HL-60/S4 (cell line): ENCODE data around the gene RAB11FIP5.

Experiments used
- in situ Hi-C: fragments of 300-500 bp; cut with MboI; formaldehyde crosslinking; loops from 2 replicates; pipeline ENCODE4 v1.14.3; 2022; ENCODE audit warnings: low sequenced_read_pairs

The RAB11FIP5 gene

GRCh38 chr2:73085691-73086090, 27.1 kb downstream of the RAB11FIP5 start:
- in situ Hi-C loops, result no loop called here

GRCh38 chr2:73084971-73085370, 27.8 kb downstream of the RAB11FIP5 start:
- in situ Hi-C loops, result no loop called here

- in situ Hi-C loops, result no loop called here
Observed at GRCh38 chr2:73083886-73084800, 28.6 kb downstream of the RAB11FIP5 start.

GRCh38 chr2:73082523-73083410, 30.0 kb downstream of the RAB11FIP5 start:
- in situ Hi-C loops, result no loop called here

GRCh38 chr2:73081181-73081671, 31.5 kb downstream of the RAB11FIP5 start:
- in situ Hi-C loops, result no loop called here

GRCh38 chr2:73080321-73081131, 32.2 kb downstream of the RAB11FIP5 start:
- in situ Hi-C loops, result no loop called here

GRCh38 chr2:73079636-73080035, 33.1 kb downstream of the RAB11FIP5 start:
- in situ Hi-C loops, result no loop called here

GRCh38 chr2:73078457-73079411, 34.0 kb downstream of the RAB11FIP5 start:
- in situ Hi-C loops, result no loop called here

- in situ Hi-C loops, result no loop called here
Observed at GRCh38 chr2:73077424-73077795, 35.3 kb downstream of the RAB11FIP5 start.

GRCh38 chr2:73076701-73077423, 35.9 kb downstream of the RAB11FIP5 start:
- in situ Hi-C loops, result no loop called here

- in situ Hi-C loops, result no loop called here
Observed at GRCh38 chr2:73075477-73076373, 37.0 kb downstream of the RAB11FIP5 start.

GRCh38 chr2:73074110-73075069, 38.4 kb downstream of the RAB11FIP5 start:
- in situ Hi-C loops, result no loop called here

- in situ Hi-C loops, result no loop called here
Observed at GRCh38 chr2:73072416-73072815, 40.3 kb downstream of the RAB11FIP5 start.

GRCh38 chr2:73072129-73072395, 40.7 kb downstream of the RAB11FIP5 start:
- in situ Hi-C loops, result no loop called here

- in situ Hi-C loops, result no loop called here
Observed at GRCh38 chr2:73071360-73072128, 41.2 kb downstream of the RAB11FIP5 start, which contains the start of gene SFXN5. Gene SFXN5 (minus strand): TSS chr2:73071712. CDS start chr2:73071705, 7 bp downstream.
